Activated T-helper 17 cell treated with anti-CD3 and anti-CD28 coated beads, Interleukin-2, amount 50 U/mL, for 72 hours (primary cell): Measurements from ENCODE around the gene ADARB2. TPM values are rescaled to one million over a fixed set of nuclear protein-coding genes. Genes with fewer than 3 reads are reported as not detected.
"Not testable (repeated sequence)": the region's sequence is repeated elsewhere in the genome, so short reads cannot be mapped to it uniquely, and the experiment has no call there.

Source experiments
- ATAC-seq: fragments of 150-1000 bp; cut with Tn5 transposase; replicated peaks from 2 replicates; pipeline ENCODE4 v1.10.0; 2021; ENCODE audit warnings: mild to moderate bottlenecking, moderate library complexity
- H3K27ac Mint-ChIP-seq: one replicate; pipeline ENCODE4 v1.8.0; 2022; ENCODE audit warnings: mixed read lengths
- H3K27me3 Mint-ChIP-seq: one replicate; pipeline ENCODE4 v1.8.0; 2022; ENCODE audit warnings: mixed read lengths
- H3K36me3 Mint-ChIP-seq: one replicate; pipeline ENCODE4 v1.8.0; 2022; ENCODE audit warnings: low read depth, mild to moderate bottlenecking, mixed read lengths
- H3K4me1 Mint-ChIP-seq: one replicate; pipeline ENCODE4 v1.8.0; 2022; ENCODE audit warnings: mixed read lengths
- H3K4me3 Mint-ChIP-seq: one replicate; pipeline ENCODE4 v1.8.0; 2022; ENCODE audit warnings: mild to moderate bottlenecking, mixed read lengths
- H3K9me3 Mint-ChIP-seq: one replicate; pipeline ENCODE4 v1.8.0; 2022; ENCODE audit warnings: mixed read lengths
- total RNA-seq, 2 donors: library from RNA; stranded (reverse); gene quantifications; one replicate each; pipeline ENCODE4 v1.2.3, GENCODE V29; 2022

ADARB2 gene
- total RNA-seq, 2 donors from 2014 or later, result not detected

GRCh38 chr10:1468811-1469210 is 268.5 kb downstream of the ADARB2 start:
- H3K36me3 Mint-ChIP-seq, result no peaks in the 10 kb centered on the region
- H3K9me3 Mint-ChIP-seq, result no peaks in the 10 kb centered on the region
- ATAC-seq, result no peak
- no peak overlapping the region for H3K27ac Mint-ChIP-seq
- no peak overlapping the region for H3K4me3 Mint-ChIP-seq
- H3K27me3 Mint-ChIP-seq, result peaks cover under 1% of the 10 kb centered on the region
- no peaks in the 10 kb centered on the region for H3K4me1 Mint-ChIP-seq

- ATAC-seq, result no peak
Measured at GRCh38 chr10:1467334-1468076, 269.8 kb downstream of the ADARB2 start.

GRCh38 chr10:1465993-1466764 is 271.1 kb downstream of the ADARB2 start:
- Mint-ChIP-seq H3K4me3 (no peak overlapping the region), H3K36me3 (no peaks in the 10 kb centered on the region), H3K27ac (no peak overlapping the region), H3K9me3 (no peaks in the 10 kb centered on the region), H3K27me3 (peaks cover 9% of the 10 kb centered on the region), H3K4me1 (no peaks in the 10 kb centered on the region)
- no peak for ATAC-seq

More at GRCh38 chr10:1467334-1468076, 269.8 kb downstream of the ADARB2 start:
- Mint-ChIP-seq H3K4me1 (no peaks in the 10 kb centered on the region), H3K36me3 (no peaks in the 10 kb centered on the region), H3K9me3 (no peaks in the 10 kb centered on the region), H3K4me3 (no peak overlapping the region), H3K27me3 (peaks cover 7% of the 10 kb centered on the region), H3K27ac (no peak overlapping the region)

- Mint-ChIP-seq H3K4me3 (no peak overlapping the region), H3K4me1 (no peaks in the 10 kb centered on the region), H3K27me3 (peaks cover 9% of the 10 kb centered on the region), H3K9me3 (no peaks in the 10 kb centered on the region), H3K36me3 (no peaks in the 10 kb centered on the region), H3K27ac (no peak overlapping the region)
- ATAC-seq, result no peak
Measured at GRCh38 chr10:1465418-1465911, 271.9 kb downstream of the ADARB2 start.

GRCh38 chr10:1464881-1465417 is 272.4 kb downstream of the ADARB2 start:
- no peaks in the 10 kb centered on the region for H3K4me1 Mint-ChIP-seq
- no peak overlapping the region for H3K4me3 Mint-ChIP-seq
- no peak overlapping the region for H3K27ac Mint-ChIP-seq
- no peak for ATAC-seq
- H3K27me3 Mint-ChIP-seq, result peaks cover 9% of the 10 kb centered on the region
- no peaks in the 10 kb centered on the region for H3K36me3 Mint-ChIP-seq
- H3K9me3 Mint-ChIP-seq, result no peaks in the 10 kb centered on the region

GRCh38 chr10:1463971-1464370 is 273.4 kb downstream of the ADARB2 start:
- not testable (repeated sequence) for H3K9me3 Mint-ChIP-seq, H3K36me3 Mint-ChIP-seq, H3K4me3 Mint-ChIP-seq, H3K4me1 Mint-ChIP-seq, ATAC-seq, H3K27ac Mint-ChIP-seq, H3K27me3 Mint-ChIP-seq

- Mint-ChIP-seq H3K36me3 (no peaks in the 10 kb centered on the region), H3K4me3 (no peak overlapping the region), H3K9me3 (no peaks in the 10 kb centered on the region), H3K27me3 (peaks cover 9% of the 10 kb centered on the region), H3K27ac (no peak overlapping the region), H3K4me1 (no peaks in the 10 kb centered on the region)
- no peak for ATAC-seq
Measured at GRCh38 chr10:1462994-1463633, 274.2 kb downstream of the ADARB2 start.

GRCh38 chr10:1462521-1462920 is 274.8 kb downstream of the ADARB2 start:
- H3K36me3 Mint-ChIP-seq, result no peaks in the 10 kb centered on the region
- no peaks in the 10 kb centered on the region for H3K9me3 Mint-ChIP-seq
- H3K27me3 Mint-ChIP-seq, result peaks cover 14% of the 10 kb centered on the region
- no peak for ATAC-seq
- no peak overlapping the region for H3K4me3 Mint-ChIP-seq
- H3K27ac Mint-ChIP-seq, result no peak overlapping the region
- no peaks in the 10 kb centered on the region for H3K4me1 Mint-ChIP-seq

- H3K36me3 Mint-ChIP-seq, result no peaks in the 10 kb centered on the region
- H3K27me3 Mint-ChIP-seq, result peaks cover 14% of the 10 kb centered on the region
- no peak overlapping the region for H3K27ac Mint-ChIP-seq
- H3K4me1 Mint-ChIP-seq, result no peaks in the 10 kb centered on the region
- no peak for ATAC-seq
- no peak overlapping the region for H3K4me3 Mint-ChIP-seq
- no peaks in the 10 kb centered on the region for H3K9me3 Mint-ChIP-seq
Measured at GRCh38 chr10:1462032-1462431, 275.3 kb downstream of the ADARB2 start.

- Mint-ChIP-seq H3K27me3 (peaks cover 14% of the 10 kb centered on the region), H3K4me1 (no peaks in the 10 kb centered on the region), H3K4me3 (no peak overlapping the region), H3K9me3 (no peaks in the 10 kb centered on the region), H3K36me3 (no peaks in the 10 kb centered on the region), H3K27ac (no peak overlapping the region)
- no peak for ATAC-seq
Measured at GRCh38 chr10:1461016-1461415, 276.3 kb downstream of the ADARB2 start.

- not testable (repeated sequence) for H3K9me3 Mint-ChIP-seq, H3K4me3 Mint-ChIP-seq
Measured at GRCh38 chr10:1459664-1460063, 277.7 kb downstream of the ADARB2 start.

GRCh38 chr10:1454951-1455350 is 282.4 kb downstream of the ADARB2 start:
- H3K4me3 Mint-ChIP-seq, result no peak overlapping the region
- ATAC-seq, result no peak
- peaks cover 17% of the 10 kb centered on the region for H3K27me3 Mint-ChIP-seq

More at GRCh38 chr10:1459664-1460063, 277.7 kb downstream of the ADARB2 start:
- ATAC-seq, H3K36me3 Mint-ChIP-seq, H3K27ac Mint-ChIP-seq, H3K4me1 Mint-ChIP-seq: not testable (repeated sequence)
- peaks cover 14% of the 10 kb centered on the region for H3K27me3 Mint-ChIP-seq

GRCh38 chr10:1454428-1454827 is 282.9 kb downstream of the ADARB2 start:
- peaks cover 5% of the 10 kb centered on the region for H3K4me1 Mint-ChIP-seq
- H3K27ac Mint-ChIP-seq, result no peak overlapping the region
- H3K27me3 Mint-ChIP-seq, result peaks cover 17% of the 10 kb centered on the region
- no peaks in the 10 kb centered on the region for H3K36me3 Mint-ChIP-seq
- no peak overlapping the region for H3K4me3 Mint-ChIP-seq
- ATAC-seq, result no peak
- peaks cover 7% of the 10 kb centered on the region for H3K9me3 Mint-ChIP-seq

More at GRCh38 chr10:1454951-1455350, 282.4 kb downstream of the ADARB2 start:
- Mint-ChIP-seq H3K4me1 (peaks cover 5% of the 10 kb centered on the region), H3K36me3 (no peaks in the 10 kb centered on the region), H3K9me3 (peaks cover 7% of the 10 kb centered on the region), H3K27ac (no peak overlapping the region)

- peaks cover 5% of the 10 kb centered on the region for H3K4me1 Mint-ChIP-seq
- H3K27me3 Mint-ChIP-seq, result peaks cover 20% of the 10 kb centered on the region
- no peak overlapping the region for H3K27ac Mint-ChIP-seq
- H3K4me3 Mint-ChIP-seq, result no peak overlapping the region
- no peaks in the 10 kb centered on the region for H3K36me3 Mint-ChIP-seq
- ATAC-seq, result no peak
- peaks cover 7% of the 10 kb centered on the region for H3K9me3 Mint-ChIP-seq
Measured at GRCh38 chr10:1452777-1453176, 284.5 kb downstream of the ADARB2 start.
